HG03378 (cell line): ENCODE results near the gene ZNF302.
"Not testable (repeated sequence)": the region's sequence is repeated elsewhere in the genome, so short reads cannot be mapped to it uniquely, and the experiment has no call there.

Experiments used
- ATAC-seq: cut with Tn5 transposase; IDR thresholded peaks from one replicate; pipeline ENCODE4 v1.9.1; 2021; ENCODE audit warnings: mild to moderate bottlenecking, moderate library complexity; ENCODE audit not compliant: unreplicated experiment

Gene ZNF302

DNA sequence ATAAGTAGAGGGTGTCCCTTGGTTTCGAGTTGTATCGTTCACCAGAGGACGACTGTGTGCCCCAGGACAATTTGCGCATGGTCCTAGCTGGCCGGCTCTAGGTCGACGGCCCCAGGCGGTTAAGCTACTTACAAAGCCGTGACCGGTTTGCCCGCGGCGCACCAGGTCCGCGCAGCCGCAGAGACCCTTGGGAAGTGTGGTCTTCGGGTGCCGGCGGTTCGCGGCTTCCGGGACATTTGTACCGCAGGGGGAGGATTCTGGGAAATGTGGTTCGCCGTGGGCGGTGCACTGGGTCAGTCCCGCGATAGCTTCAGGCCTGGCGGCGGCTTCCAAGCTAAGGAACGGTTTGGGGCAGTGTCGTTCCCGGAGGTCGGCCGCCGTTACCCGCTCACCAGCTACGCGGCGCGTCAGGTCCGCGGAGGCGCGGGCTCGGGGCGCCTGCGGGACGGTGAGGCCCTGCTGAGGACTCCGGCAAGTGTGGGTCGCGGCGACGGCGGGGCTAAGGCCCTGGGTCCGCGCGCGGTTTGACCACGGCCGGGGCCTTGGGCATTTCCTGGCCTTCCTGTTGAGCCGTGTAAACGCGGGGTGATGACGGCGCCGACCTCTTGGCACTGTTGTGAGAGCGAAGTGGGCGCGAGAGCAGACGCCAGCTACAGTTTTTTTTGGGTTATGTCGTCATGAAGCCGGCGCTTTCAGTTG is at the start of gene ZNF302:
Gene ZNF302 (plus strand): TSS at position 293 of the 699 bp plus-strand sequence. CDS start 1,127 bp downstream, outside the sequence.
- ATAC-seq: peak; percentile 84

GRCh38 chr19:34633802-34634201 is 43.7 kb upstream of the ZNF302 start:
- ATAC-seq: no peak

- ATAC-seq: no peak
Observed at GRCh38 chr19:34639491-34640085, 37.9 kb upstream of the ZNF302 start.

DNA sequence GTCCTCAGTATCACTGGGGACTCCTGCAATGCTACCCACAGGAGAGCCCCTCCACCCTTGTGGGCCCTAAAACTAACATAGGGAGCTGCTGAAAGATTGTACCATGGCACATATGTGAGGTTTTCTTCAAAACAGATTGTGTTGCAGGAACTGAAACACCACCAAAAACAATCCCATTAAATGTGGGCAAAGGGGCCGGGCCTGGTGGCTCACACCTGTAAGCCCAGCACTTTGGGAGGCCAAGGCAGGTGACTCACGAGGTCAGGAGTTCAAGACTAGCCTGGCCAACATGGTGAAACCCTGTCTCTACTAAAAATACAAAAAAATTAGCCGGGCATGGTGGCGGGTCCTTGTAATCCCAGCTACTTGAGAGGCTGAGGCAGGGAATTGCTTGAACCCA is 35.2 kb upstream of the ZNF302 start:
- ATAC-seq: no peak

DNA sequence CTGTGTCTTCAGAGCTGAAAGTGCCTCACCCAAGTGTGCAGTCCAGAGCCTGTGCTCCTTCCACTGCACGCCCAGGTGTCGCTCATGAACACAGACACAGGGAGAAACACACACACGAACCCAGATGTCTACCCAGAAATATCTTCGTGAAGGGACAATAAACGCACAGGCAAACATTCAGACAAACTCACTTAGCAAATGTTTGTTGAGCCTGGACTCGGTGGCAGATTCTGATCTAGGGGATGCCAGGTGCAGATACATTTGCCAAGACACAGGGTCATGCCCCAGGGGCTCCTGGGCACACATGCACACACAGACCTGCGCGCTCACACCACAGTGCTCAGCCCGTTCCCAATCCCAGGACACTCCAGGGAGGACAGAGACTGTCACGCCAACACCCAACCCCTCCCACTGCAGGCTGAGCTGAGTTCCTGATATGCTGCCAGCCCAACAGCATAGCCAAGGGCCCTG is 32.5 kb upstream of the ZNF302 start:
- ATAC-seq: no peak

DNA sequence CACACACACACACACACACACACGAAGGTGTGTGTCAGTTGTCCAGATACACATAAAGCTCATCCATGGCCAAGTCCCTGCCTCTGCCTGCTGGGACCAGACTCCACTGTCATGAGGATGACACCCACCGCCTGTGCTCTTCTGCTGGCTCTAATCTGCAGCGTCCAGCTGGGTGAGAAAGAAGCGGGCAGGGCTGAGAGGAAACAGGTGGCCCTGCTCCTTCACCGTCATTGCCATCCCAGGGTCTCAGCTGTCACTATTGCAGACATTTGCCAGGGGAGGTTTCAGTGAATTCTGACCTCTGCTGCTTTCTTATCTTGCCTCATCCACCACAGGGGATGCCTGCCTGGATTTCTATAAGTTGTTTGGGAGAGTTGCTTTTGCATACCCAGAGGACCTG is 31.9 kb upstream of the ZNF302 start:
- no peak for ATAC-seq

DNA sequence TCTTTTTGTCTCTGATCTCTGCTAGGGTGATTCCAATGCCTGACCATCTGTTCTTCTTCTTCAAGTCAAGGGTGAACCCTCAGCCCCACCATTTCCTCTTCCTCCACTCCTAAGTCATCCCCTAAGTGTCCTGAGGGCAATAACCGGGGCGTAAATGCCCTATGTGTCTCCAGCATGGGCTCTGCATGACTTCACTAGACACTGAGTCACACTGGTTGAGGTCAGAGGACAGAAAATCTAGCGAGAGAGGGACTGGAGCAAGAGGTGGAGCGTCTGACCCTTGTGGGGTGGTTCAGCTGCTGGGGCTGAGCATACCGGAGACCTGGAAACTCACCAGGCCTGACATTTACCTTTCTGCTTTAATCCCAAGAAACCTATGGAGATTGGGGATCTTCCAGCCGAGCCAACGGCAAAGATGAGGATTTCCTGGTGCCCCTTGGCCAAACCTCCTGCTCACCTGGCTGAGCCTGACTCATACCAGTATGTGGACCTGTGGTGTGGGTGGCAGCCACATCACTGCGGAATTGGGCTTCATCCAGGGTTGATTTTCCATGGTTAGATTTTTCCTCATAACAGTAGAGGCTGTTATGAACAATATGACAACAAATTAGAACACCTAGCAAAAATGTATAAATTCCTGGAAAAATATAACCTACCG is 27.5 kb upstream of the ZNF302 start:
- no peak for ATAC-seq

DNA sequence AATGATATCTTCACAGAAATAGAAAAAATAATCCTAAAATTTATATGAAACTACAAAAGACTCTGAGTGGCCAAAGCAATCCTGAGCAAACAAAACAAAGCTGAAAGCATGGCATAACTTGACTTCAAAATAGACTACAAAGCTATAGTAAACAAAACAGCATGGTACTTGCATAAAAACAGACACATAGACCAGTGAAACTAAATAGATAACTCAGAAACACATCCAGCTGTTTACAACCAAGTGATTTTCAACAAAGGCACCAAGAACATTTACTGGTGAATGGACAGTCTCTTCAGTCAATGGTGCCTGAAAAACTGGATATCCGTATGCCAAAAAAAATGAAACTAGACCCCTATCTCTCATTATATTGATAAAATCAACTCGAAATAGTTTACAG is 25.7 kb upstream of the ZNF302 start:
- no peak for ATAC-seq

- ATAC-seq: no peak
Observed at GRCh38 chr19:34654796-34655195, 22.7 kb upstream of the ZNF302 start.

DNA sequence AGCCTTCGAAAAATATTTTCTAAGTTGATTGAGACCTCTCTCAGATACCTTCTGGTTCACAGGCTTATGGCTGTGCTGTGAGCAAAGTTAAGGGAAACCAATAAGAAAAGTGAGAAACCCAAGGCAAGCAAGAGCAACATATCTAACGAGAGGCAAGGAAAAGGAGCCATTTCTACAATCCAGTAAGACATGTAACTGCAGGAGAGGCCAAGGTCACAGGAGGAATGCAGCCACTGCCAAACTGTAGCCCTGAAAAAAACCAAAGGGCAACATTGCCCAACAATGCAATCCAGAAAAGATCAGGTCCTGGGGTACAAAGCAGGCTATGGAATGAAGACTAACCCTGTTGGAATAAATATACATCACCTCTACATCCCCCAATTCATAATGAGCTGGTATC is 21.8 kb upstream of the ZNF302 start:
- ATAC-seq: no peak

DNA sequence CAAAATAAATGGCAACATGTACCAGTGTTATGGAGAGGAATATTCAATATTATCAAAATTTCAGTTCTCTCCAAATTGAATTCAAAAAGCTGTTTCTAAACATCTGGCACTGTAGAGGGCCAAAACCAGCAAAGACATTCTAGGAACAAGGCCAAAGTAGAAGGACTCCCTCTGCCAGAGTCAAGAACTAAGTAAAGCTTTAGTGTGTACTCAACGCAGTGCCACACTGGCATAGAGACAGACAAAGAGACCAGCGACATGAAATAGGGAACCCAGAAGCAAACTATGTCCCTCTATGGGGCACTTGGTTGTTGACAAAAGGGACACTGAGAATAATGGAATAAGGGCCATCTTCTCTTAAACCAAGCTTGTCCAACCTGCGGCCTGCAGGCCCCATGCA is 16.1 kb upstream of the ZNF302 start:
- no peak for ATAC-seq

DNA sequence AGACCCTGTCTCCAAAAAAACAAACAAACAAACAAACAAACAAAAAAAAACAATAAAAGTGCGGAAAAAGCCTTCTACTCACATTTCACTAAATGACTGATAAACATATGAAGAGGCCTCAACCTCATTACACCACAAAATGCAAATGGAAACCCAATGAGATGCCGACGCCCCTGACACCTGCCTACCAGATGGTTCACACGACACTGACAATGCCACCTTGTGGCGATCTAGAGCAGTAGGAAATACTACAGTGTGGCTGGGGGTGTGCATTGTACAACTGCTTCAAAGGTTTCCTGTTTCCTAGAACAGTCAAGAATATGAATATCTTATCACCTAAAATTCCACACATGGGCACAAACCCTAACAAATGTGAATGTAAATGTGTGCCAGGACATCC is 14.6 kb upstream of the ZNF302 start:
- no peak for ATAC-seq

DNA sequence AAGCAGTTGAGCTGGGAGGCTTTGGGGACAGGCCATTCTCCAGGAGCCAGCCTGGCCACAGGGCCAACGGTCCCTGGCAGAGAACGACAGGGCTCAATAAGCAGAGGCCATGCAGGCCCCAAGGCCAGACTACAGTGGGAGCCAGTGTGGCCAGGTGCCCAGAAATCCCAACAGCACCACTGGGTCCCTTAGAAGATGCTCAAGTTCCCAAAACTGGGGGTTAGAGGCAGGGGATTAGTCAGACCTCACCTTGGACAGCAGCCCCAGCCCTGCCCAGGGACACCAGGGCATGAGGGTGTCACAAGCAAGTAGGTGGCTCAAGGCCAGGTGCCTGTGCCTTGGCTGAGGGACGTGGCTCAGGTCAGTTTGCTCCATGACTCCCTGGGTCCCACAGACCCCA is 13.3 kb upstream of the ZNF302 start:
- no peak for ATAC-seq

- no peak for ATAC-seq
Observed at GRCh38 chr19:34664870-34665269, 12.6 kb upstream of the ZNF302 start.

- ATAC-seq: not testable (repeated sequence)
Observed at GRCh38 chr19:34665275-34665674, 12.2 kb upstream of the ZNF302 start.

DNA sequence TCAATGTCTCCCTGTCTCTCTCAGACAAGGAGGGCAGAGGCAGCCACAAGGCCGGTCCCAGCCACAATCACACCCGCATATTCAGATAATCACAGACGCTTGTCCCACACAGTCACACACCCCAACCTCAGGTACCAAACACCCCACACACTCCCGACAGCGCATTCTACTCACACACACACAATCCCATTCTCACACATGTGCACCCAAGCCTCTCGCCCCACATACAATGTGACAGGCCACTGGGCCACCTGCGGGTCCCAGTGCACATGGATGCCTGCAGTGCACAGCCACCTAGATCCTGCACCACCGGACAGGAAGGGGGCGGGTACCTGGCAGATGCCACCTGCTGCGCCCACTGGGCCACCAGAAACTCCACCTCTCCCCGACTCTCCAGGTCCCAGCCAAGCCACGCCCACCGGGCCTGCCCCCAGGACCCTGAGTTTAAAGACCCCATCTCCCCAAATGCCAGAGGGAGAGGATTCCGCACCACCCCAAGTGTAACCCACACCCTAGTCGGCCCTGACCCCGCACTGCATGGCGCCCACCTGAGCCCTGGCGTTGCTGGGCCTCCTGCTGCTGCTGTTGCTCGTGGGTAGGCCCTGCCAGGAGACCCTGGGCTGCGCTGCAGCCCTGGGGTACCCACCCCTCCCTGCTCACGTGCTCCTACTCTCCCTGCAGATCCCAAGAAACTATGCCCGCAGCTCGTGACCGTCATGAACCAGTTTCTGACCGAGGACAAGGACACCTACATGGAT is 11.1 kb upstream of the ZNF302 start:
- no peak for ATAC-seq

- ATAC-seq: no peak
Observed at GRCh38 chr19:34666958-34667265, 10.6 kb upstream of the ZNF302 start.

- no peak for ATAC-seq
Observed at GRCh38 chr19:34667349-34668076, 10.0 kb upstream of the ZNF302 start.

GRCh38 chr19:34668077-34668689 is 9.3 kb upstream of the ZNF302 start:
- not testable (repeated sequence) for ATAC-seq

DNA sequence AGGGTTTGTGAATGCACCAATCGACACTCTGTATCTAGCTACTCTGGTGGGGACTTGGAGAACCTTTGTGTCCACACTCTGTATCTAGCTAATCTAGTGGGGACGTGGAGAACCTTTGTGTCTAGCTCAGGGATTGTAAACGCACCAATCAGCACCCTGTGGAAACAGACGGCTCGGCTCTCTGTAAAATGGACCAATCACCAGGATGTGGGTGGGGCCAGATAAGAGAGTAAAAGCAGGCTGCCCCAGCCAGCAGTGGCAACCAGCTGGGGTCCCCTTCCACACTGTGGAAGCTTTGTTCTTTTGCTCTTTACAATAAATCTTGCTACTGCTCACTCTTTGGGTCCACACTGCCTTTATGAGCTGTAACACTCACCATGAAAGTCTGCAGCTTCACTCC is 8.8 kb upstream of the ZNF302 start:
- not testable (repeated sequence) for ATAC-seq
